GM20000 (cell line): ENCODE measurements around the gene PPM1G.
A peak's percentile ranks its signal among the peaks of the same experiment; 100 is the strongest.

Experiments
- DNase-seq: peaks from one replicate; pipeline ENCODE4 v3.0.0; 2012; ENCODE audit warnings: low spot score
- TF ChIP-seq, protein P1 (sequence below): IDR thresholded peaks from 2 replicates; pipeline ENCODE4 v1.5.1; 2012; ENCODE audit warnings: mild to moderate bottlenecking, control low read depth; ENCODE audit errors: extremely low read depth, missing control alignments

Gene PPM1G

DNA sequence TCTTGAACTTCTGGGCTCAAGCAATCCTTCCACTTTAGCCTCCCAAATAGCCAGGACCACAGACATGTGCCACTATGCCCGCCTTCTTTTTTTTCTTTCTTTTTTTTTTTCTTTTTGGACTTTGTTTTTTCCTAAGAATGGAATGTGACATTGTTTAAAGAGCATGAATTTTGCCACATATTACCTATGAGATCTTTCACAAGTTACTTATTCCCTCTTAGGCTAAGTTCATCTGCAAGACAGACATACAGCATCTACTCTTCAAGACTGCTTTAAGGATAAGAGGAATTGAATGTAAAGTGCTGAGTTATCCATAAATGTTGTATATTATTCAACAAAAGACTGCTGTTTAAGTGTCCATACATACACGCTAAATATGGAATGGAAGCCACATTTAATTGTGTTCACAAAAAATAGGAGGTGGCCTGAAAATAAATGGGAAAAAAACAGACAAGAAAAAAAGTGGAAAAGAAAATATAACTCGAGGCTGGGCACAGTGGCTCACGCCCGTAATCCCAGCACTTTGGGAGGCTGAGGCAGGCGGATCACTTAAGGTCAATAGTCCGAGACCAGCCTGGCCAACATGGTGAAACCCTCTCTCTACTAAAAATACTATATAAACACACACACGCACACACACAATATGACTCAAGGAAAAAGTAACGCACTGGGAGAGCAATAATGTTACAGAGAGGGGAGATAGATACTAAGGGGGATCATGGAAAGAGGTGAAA is 3.2 kb upstream of the PPM1G start:
- DNase-seq, result no peak
- TF ChIP-seq, protein P1, sequence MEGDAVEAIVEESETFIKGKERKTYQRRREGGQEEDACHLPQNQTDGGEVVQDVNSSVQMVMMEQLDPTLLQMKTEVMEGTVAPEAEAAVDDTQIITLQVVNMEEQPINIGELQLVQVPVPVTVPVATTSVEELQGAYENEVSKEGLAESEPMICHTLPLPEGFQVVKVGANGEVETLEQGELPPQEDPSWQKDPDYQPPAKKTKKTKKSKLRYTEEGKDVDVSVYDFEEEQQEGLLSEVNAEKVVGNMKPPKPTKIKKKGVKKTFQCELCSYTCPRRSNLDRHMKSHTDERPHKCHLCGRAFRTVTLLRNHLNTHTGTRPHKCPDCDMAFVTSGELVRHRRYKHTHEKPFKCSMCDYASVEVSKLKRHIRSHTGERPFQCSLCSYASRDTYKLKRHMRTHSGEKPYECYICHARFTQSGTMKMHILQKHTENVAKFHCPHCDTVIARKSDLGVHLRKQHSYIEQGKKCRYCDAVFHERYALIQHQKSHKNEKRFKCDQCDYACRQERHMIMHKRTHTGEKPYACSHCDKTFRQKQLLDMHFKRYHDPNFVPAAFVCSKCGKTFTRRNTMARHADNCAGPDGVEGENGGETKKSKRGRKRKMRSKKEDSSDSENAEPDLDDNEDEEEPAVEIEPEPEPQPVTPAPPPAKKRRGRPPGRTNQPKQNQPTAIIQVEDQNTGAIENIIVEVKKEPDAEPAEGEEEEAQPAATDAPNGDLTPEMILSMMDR, result no peak

DNA sequence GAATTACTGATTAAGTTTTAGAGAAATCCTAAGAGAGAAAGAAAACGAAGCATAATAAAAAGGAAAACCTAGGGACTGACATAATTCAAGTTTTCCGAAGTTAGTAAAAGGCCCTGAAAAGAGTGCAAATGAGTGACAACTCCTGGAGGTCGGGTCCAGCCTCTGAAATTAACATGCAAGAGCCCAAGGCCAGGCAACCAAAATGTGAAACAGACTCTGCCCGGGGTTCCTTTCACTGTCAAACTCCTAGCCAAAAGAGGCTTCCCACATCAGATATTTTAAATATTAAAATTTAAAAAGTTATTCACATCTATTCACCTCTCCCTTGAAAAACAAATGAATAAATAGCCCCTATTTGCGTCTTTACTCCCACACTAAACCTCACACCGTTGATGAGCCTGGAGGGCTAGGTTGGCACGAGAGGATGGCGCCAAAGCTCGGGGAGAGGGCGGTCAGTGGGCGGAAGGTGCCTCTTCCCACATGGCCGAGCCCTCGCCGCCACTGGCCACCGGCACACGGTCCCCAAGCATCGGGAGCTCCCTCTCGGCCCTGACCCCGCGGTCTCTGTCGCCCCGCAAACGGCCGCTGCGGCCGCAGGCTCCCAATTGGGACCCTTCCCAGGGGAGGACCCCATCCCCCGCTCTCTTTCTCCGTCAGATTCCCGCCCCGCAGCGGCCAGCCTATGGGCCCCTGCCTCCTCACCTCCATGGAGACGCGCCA is 630 bp downstream of the PPM1G start:
- peak; percentile 59 for DNase-seq
- TF ChIP-seq, protein P1, result no peak

DNA sequence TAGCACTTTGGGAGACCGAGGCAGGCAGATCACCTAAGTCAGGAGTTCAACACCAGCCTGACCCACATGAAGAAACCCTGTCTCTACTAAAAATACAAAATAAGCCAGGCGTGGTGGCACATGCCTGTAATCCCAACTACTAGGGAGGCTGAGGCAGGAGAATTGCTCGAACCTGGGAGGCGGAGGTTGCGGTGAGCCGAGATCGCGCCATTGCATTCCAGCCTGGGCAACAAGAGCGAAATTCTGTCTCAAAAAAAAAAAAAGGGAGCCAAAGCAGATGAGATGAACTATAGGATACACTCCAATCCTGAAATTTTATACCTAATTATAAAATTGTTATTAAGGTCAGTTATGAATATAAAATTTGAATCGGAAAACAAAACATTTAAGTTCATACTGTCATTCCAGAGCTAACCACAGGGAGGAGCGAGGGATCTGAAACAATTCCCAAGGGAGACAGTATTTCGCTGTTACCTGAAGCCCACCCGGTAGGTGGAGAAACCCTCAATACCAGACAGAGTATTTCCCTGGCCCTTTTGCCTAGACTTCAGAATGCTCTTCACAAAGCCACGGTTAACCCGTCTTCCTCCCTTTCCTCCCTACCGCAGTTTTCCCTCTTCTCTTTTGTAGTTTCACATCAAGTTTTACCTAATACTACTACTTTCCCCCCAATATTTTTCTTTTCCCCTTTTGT is 1.4 kb downstream of the PPM1G start:
- DNase-seq, result peak; percentile 10
- TF ChIP-seq, protein P1, result no peak

DNA sequence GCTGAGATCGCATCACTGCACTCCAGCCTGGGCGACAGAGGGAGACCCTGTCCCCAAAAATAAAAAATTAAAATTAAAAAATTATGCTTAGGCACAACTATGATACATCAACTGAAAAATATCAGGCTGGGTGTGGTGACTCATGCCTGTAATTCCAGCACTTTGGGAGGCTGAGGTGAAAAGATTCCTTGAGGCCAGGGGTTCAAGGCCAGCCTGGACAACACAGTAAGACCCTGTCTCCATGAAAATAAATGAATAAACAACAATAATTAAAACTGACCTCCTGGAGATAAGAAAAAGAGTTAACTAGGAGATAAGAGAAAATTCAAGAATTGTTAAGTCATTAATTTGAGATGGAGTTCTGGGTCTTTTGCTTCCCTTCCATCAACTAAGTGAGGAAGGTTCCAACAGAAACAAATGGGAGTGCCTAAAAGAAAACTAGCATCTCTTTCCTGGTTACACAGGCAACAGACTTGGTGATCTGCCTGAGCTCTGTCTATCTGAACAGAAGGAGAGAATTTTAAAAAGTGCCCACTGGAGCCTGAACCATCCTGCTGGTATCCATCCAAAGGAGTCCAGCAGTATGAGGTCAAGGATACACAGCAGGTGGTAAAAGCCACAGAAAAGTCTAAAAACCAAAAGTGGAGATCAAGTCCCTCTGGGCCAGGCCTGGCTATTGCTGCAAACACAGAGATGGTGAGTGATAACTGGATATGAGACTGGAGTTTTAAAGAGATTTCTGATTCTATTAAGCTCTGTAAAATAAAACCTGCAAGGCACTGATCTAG is 8.8 kb downstream of the PPM1G start:
- TF ChIP-seq, protein P1, result no peak
- no peak for DNase-seq

DNA sequence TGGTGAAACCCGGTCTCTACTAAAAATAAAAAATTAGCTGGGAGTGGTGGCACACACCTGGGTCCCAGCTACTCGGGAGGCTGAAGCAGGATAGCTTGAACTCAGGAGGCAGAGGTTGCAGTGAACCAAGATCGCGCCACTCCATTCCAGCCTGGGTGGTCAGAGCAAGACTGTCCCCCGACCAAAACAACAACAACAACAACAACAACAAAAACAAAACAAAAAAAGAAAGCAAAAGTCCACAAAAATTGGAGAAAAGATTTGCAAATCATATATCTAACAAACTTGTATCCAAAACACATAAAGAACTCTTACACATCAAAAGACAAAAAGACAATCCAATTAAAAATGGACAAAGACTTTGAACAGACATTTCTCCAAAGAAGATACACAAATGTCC is 10.4 kb downstream of the PPM1G start:
- TF ChIP-seq, protein P1, result no peak
- no peak for DNase-seq

DNA sequence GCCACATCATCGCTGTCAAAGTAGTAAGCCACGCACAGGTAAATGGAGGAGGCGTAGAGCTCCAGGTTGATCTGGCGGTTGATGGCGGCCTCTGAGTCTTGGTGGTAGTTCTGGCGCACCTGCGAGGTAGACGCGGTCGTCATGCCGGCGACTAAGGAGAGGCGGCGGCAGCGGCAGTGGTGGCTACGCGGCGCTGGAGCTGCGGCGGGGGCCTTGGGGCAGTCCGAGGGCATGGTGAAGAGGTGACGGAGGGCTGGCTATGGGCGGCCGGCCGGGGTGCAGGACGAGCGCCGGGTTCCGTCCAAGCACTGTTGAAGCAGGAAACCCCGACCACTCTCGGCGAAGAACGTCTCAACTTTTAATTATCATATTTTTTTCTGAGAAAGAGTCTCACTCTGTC is 16.2 kb downstream of the PPM1G start:
- TF ChIP-seq, protein P1, result no peak
- no peak for DNase-seq
